GM18502 (cell line): ENCODE data around the gene IQCC.
A peak's percentile ranks its signal among the peaks of the same experiment; 100 is the strongest.
"Not testable (repeated sequence)": the region's sequence is repeated elsewhere in the genome, so short reads cannot be mapped to it uniquely, and the experiment has no call there.

Experiments used
- ATAC-seq: cut with Tn5 transposase; IDR thresholded peaks from one replicate; pipeline ENCODE4 v1.9.1; 2021; ENCODE audit warnings: mild to moderate bottlenecking; ENCODE audit not compliant: unreplicated experiment, poor library complexity

Gene IQCC

DNA sequence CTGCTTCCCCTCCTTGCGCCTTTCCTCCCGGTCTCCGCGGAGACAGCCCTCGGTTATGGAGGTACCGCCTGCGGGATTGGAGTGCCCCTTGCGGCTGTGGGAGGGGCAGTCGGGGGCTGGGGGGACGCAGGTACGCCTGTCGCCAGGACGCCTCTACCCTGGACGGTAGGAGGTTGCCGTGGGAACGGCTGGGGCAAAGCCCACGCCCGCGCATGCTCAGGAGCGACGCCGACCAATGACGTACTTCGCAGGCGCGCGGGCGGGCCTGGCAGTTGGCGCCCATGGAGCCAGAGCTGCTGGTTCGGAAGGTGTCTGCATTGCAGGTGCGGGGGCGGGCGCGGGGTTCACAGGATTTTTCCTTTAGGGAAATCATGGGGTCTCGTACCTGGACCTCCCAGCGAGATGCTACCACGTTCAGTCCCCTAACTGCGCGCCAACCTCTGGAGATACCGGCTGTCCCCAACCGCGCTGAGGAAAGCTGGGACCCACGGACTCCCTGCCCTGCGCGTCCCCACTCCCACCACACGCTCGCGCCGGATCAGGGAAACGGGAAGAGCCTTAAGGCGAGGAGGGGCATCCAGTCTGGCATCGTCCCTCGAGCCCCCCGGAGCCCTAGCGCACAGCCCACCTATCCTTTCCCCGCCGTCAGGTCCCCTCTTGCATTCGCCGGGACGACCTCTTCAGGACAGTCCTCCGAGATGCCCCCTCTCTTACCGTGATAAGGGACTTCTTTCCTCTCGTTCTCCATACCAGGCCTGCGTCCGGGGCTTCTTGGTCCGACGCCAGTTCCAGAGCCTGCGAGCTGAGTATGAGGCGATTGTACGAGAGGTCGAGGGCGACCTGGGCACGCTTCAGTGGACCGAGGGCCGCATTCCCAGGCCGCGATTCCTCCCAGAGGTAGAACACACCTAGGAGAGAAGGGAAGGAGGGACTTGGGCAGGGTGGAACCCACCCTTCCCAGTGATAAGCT, at the start of gene IQCC:
Gene IQCC, plus strand, starts transcription at position 271 of the 970 bp plus-strand sequence. Its CDS starts 11 bp downstream, at position 282.
- peak; percentile 36 for ATAC-seq

DNA sequence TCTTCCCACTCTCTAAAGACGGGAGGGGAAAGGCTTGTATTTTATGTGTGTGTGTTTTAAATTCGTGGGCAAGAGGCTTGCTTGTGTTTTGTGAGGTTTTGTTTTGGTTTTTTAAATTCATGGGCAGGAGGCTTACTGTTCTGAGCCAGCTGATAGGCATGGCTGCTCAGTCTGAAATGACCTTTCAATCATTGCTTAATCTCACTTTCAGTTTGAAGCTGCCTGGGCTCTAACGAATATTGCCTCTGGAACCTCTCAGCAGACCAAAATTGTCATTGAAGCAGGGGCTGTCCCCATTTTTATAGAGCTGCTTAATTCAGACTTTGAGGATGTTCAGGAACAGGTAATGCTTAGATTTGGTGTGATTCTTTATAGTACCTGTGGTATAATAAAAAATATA, 46.3 kb upstream of the IQCC start:
- no peak for ATAC-seq

DNA sequence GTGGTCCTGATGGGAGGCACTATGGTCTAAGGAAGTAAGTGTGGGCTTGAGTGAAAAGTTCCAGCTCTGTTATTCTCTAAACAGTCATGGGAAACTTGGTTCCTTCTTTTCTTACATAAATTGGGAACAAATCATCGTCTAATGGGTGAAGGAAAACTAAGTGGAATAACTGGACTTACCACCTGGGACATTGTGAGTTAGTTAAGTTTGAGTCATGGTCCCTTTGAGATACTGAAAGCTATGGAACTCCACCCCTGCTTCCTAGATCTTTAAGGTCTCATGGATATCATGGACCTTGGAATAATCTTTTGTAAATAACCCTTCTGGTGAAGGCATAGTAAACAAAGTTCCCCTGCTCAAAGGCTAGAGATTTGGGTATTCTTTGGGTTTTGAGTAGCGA, 42.1 kb upstream of the IQCC start:
- ATAC-seq, result no peak

DNA sequence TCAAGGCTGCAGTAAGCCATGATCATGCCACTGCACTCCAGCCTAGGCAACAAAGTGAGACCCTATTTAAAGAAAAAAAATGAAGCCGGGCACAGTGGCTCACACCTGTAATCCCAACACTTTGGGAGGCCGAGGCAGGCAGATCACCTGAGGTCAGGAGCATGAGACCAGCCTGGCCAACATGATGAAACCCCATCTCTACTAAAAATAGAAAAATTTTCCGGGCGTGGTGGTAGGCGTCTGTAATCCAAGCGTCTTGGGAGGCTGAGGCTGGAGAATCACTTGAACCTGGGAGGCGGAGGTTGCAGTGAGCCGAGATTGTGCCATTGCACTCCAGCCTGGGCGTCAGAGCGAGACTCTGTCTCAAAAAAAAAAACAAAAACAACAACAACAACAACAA, 39.8 kb upstream of the IQCC start:
- ATAC-seq, result not testable (repeated sequence)

DNA sequence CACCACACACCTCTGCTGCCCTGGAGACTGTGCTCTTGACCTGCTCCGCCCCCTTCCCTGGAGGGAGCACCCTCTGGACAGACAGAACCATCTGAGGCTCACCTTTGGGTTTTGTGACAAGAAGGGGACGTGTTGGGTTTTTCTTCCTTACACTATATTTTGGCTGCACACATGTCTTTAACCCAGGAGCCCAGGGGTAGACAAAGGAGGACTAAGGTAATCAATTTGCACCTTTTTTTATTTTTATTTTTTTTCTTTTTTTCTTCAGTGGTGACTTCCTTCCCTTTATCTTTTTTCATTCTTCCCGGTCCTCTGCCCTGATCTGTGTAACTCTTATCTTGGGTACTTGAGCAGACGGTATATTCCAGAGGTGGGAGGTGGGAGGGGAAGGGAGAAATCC, 34.5 kb upstream of the IQCC start:
- ATAC-seq, result no peak

DNA sequence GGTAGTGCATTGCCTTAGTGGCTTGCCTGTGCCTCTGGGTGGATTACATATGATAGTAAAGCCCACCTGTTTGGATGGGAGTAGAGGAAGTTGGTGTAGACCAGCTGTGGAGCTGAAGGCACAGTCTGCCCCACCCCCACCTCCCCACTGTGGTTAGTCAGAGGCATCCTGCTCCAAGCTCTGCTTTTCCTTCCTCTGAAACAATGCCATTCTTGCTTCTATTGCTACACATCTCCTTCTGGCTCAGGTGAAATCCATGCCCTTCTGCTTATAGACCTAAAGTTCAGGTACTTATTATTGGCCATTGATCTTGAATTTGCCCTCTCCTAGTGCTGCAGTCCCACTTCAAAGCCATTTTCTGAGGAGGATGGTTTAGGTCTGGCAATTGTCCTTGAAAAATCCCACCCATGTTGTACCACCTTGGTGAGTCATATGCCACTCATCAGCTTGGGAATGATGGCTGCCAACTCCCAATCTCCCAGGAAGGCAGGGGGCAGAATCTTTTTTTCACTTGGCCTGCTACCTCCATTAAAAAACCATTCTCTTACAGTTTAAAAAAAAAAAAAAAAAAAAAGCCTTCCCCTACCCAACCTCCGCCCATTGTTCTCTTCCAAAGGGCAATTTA, 32.7 kb upstream of the IQCC start:
- no peak for ATAC-seq

DNA sequence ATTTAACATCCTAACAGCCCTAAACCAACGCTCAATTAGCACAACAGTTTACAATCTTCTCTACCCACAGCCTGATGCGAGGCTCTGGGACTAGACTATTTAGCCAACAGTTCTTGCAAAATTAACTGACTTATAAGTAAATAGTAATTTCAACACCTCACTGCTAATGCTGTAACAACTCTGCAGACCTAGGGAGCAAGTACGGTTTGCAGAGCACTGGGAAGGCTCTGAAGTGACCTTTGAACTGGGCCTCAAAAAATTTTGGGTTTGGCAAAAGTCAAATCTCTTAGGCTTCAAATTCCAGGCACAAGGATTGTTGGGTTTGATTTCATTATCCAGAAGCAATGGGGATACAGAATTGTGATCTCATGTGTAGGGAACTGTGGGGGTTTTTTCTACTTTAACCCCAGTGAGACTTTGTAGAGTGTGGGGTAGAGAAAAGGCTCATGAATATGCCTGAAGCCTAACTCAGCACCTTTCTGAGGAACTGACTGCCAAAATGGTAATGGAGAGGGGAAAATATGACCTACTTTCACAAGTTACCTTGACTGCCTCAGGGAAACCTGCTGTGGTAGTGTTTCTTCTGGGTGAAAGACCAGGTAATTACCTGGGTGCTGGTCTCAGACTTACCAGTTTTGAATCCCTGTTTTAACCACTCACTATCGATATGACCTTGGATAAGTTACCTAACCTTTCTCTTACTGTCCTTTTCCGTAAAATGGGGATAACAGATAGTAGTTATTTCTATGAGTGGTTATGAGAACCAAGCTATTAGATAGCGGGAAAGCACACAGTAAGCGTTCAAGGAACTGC, 26.9 kb upstream of the IQCC start:
- no peak for ATAC-seq

DNA sequence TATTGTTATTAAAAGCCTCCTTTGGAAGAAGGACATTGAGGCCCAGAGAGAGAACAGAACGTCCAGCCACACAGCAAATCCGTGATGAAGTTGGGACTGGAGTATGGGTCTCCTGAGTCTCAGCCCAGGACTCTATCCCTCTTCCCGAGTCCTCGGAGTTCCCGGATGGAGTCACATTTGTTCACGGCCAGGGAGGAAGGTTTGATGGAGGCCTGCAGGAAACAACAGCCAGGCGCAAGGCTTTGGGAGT, 26.4 kb upstream of the IQCC start:
- ATAC-seq, result no peak

DNA sequence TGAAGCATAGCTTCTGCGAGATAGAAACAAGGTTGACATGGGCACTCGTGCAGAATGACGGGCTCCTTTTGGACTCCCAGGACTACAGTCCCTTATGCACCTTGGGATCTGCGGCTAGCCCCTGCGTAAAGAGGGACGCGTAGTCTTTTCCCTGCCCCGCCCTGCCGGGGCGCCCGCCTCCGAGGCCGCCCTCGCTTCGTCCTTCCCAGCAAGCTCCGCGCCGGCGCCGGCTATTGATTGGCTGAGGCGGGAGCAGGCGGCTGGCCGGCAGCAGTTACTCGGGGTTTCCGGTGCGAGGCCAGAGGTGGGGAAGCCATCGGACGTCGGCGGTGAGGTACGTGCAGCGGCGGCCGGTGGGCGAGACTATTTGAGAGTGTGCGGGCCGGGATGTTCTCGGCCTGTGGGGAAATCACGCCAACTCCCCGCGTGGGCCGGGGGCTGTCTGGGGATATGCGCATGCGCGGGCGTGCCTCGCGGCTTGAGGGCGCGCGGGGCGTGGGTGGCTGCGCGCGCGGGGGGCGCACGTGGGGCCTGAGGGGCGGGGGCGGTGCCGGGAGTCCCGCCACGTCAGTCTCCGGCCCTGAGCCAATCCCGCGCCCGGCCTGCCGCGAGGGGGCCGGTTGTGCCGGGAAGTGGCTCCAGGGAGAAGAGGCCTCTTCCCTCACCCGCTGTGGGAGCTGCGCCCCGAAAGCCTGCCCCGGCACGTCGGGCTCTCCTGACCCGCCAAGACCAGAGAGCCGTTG, 25.9 kb upstream of the IQCC start, which contains the start of gene TXLNA:
Gene TXLNA, plus strand, starts transcription at position 233 of the 743 bp plus-strand sequence. CDS start 671 bp downstream, outside the sequence.
- ATAC-seq, result peak; percentile 88

DNA sequence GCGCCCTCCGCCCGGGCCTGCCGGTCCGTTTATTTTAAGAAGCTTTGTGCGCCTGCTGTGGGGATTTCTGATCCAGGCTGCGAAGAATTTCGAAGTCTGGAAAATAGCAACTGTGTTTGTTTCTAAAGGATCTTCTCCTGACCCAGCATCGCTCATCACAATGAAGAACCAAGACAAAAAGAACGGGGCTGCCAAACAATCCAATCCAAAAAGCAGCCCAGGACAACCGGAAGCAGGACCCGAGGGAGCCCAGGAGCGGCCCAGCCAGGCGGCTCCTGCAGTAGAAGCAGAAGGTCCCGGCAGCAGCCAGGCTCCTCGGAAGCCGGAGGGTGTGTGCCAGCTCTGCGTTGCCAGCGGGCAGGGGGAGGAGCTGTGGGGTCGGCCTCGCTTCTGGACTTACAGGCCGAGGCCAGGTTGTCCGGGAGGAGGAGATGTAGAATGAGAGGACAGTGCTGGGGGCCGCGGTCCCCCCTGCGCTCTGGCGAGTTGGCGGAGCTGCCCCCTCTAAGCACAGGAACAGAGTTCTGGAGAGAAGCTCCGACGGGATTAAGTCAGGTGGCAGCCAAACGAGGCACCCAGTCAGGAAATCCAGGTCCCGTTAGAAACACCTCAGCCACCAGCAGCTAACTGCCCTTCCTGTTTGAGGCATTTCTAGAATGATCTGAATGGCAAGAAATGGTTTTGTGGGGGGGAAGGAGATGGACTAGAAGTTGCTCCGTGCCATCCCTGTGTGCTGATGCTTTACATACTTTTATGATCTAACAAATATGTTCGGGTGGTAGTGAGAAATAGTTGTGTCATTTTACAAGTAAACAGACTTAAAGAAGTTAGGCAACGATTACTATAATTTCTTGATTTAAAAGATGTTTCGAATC, 25.0 kb upstream of the IQCC start:
- ATAC-seq, result no peak

DNA sequence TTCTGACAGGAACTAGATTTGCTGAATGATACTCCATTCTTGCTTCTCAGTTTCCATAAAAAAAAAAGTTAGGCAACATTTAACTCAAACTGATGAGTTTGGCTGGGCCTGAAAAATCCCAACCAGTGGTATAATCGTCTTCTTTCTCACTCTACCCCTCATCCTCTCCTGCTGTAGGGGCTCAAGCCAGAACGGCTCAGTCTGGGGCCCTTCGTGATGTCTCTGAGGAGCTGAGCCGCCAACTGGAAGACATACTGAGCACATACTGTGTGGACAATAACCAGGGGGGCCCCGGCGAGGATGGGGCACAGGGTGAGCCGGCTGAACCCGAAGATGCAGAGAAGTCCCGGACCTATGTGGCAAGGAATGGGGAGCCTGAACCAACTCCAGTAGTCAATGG, 24.4 kb upstream of the IQCC start:
- no peak for ATAC-seq

DNA sequence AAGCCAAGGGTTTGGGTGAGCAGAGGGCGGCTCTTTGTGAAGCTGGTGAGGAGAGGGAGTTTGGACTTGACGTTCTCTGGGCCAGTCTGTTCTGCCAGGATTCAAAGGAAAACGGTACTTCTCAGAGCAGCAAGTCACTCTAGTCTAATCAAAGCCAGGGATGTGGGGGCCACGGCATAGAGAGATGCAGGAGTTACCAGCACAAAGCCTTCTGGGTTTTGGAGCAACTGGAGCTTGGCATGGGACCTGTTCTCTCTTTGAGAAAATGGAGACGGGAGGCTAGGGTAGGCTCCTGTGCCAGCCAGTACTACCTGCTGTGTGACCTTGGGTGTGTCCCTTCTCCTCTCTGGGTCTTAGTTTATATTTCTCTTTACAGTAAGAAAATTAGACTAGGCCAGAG, 23.9 kb upstream of the IQCC start:
- no peak for ATAC-seq

DNA sequence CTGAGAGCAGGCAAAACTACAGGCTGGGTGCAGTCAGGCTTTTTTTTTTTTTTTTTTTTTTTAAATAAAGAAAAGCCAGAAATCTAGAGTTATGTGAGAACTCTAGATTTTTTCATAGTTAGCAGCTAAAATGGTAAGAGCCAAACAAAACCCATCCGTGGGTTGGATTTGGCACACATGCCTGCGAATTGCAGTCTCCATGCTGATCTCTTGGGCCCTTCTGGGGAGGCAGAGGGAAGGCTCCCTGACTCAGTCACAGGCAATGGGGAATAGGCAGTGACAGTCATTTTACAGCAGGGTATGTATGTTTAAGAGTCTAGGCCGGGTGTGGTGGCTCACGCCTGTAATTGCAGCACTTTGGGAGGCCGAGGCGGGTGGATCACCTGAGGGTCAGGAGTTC, 23.4 kb upstream of the IQCC start:
- ATAC-seq, result no peak

DNA sequence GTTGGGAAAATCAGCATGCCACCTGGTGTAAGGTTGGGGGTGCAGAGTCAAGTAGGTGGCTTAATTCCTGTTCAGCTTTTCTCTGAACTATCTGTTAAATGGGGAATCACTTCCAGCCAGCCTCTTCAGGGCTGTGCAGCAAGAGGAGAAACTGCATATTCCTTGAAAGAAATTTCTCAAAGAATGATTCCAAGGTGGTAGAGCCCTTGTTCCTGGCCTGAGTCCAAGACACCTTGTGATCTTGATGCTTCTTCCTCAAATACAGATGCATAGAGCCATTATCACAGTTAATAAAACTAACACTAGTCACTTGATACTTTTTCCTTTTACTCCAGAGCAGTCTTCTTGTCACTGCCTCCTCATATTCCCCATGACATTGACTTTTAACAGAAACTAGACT, 20.8 kb upstream of the IQCC start:
- ATAC-seq, result no peak

DNA sequence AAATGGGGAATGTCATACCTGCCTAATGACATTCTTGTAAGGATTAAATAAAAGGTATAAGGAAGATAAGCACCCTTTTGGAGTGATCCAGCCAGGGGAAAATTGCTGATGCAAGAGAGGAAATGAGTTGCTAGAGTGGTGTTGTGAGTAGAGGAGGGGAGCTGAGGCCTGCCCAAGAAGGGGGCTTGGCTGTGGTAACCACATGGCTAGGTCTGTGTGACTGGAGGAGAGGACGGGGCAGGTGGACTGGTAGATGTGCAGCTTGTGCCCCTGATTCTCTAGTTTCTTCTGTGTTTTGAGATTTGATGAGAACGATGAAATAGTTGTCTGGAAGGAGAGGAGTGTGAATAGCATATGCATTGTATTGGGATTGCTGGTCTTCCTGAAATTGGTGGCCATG, 19.4 kb upstream of the IQCC start:
- ATAC-seq, result no peak

DNA sequence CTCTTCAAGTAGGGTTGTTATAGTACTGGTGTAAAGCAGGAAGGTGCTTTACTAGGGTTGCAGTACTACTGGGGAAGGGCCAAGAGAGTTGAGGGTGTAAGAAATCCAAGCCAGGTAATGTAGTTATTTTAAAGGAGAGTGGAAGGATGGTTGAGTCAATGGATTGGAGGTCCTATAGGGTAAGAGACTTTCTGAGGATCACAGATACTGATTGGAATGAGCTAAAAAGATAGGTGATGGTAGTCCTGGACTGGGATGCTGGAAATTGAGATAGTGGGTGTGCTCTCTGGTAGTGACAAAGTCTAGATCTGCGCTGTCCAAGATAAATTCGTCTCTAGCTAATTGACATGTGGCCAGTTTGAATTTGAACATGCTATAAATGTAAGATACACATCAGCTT, 19.0 kb upstream of the IQCC start:
- no peak for ATAC-seq

DNA sequence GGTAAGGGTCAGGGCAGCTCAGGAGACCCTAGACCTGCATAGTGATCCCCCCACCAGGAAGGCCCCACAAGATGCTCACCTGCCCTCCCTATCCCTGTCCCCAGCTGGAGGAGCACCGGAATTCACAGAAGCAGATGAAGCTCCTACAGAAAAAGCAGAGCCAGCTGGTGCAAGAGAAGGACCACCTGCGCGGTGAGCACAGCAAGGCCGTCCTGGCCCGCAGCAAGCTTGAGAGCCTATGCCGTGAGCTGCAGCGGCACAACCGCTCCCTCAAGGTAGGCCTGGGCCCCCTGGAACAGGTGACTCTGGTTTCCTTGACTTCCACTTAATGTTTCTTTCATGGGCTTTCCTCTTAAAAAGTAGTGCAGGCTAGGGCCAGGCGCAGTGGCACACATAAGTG, 17.6 kb upstream of the IQCC start:
- no peak for ATAC-seq

DNA sequence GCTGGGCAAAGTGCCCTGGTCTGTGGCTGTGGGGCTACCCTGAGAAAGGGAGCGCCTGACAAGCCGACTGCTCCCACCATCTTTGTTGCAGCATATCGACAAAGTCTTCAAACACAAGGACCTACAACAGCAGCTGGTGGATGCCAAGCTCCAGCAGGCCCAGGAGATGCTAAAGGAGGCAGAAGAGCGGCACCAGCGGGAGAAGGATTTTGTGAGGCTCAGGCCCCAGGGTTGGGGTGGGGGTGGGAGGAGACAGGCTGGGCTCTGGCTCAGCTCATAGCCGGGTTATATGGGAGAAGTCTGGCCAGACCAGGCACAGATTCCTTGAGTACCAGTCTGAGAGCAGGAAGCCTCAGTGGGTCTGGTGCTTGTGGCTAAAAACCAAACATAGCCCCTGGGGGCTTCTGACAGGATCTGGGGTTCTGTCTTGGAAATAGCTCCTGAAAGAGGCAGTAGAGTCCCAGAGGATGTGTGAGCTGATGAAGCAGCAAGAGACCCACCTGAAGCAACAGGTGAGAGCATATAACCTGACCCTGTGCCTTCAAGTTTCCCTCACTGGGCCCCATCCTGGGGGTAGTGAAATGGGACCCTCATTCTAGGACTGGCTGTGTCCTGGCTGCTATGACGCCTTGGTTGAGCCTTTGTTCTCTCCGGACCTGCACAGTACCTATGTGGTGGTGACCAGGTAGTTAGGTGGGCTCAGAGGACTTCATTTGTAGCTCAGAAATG, 13.1 kb upstream of the IQCC start:
- ATAC-seq, result no peak

DNA sequence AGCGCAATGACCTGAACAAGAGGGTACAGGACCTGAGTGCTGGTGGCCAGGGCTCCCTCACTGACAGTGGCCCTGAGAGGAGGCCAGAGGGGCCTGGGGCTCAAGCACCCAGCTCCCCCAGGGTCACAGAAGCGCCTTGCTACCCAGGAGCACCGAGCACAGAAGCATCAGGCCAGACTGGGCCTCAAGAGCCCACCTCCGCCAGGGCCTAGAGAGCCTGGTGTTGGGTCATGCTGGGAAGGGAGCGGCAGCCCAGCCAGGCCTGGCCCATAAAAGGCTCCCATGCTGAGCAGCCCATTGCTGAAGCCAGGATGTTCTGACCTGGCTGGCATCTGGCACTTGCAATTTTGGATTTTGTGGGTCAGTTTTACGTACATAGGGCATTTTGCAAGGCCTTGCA, 10.5 kb upstream of the IQCC start:
- no peak for ATAC-seq
